ENCODE measurements around the gene GARIN5A.
A peak's percentile ranks its signal among the peaks of the same experiment; 100 is the strongest.

GARIN5A gene

GRCh38 chr19:50507376-50507775 is 30.7 kb upstream of the GARIN5A start:
- no peak for DNase-seq

- no peak for DNase-seq
Measured at GRCh38 chr19:50506700-50507099, 30.1 kb upstream of the GARIN5A start.

GRCh38 chr19:50505856-50506611 is 29.4 kb upstream of the GARIN5A start:
- no peak for DNase-seq

- DNase-seq, result no peak
Measured at GRCh38 chr19:50501568-50502475, 25.2 kb upstream of the GARIN5A start.

GRCh38 chr19:50501186-50501567 is 24.5 kb upstream of the GARIN5A start:
- no peak for DNase-seq

- DNase-seq, result peak in 1 of 2 experiments; percentile 47
Measured at GRCh38 chr19:50500753-50501151, 24.1 kb upstream of the GARIN5A start.

- DNase-seq, result peak; percentile 56 to 80
Measured at GRCh38 chr19:50500060-50500752, 23.6 kb upstream of the GARIN5A start.

- DNase-seq, result no peak
Measured at GRCh38 chr19:50498219-50499056, 21.8 kb upstream of the GARIN5A start.

- no peak for DNase-seq
Measured at GRCh38 chr19:50497022-50497405, 20.4 kb upstream of the GARIN5A start.

- no peak for DNase-seq
Measured at GRCh38 chr19:50496189-50497021, 19.8 kb upstream of the GARIN5A start.

- DNase-seq, result no peak
Measured at GRCh38 chr19:50495020-50495531, 18.4 kb upstream of the GARIN5A start.

GRCh38 chr19:50494186-50495019 is 17.8 kb upstream of the GARIN5A start:
- DNase-seq, result no peak

GRCh38 chr19:50493171-50493570 is 16.5 kb upstream of the GARIN5A start:
- DNase-seq, result no peak

GRCh38 chr19:50492303-50493052 is 15.8 kb upstream of the GARIN5A start:
- no peak for DNase-seq

GRCh38 chr19:50490991-50491472 is 14.4 kb upstream of the GARIN5A start:
- peak in 1 of 2 experiments; percentile 49 for DNase-seq

- no peak for DNase-seq
Measured at GRCh38 chr19:50490411-50490811, 13.8 kb upstream of the GARIN5A start.

GRCh38 chr19:50489461-50490011 is 12.9 kb upstream of the GARIN5A start:
- no peak for DNase-seq

GRCh38 chr19:50488389-50489194 is 11.9 kb upstream of the GARIN5A start:
- DNase-seq, result no peak
